K562 (cell line): Measurements from ENCODE around the gene CTPS1.

ENCODE experiments used
- ZNF197 ChIP-seq: fragments of 200-800 bp; sonication (Bioruptor generic); IDR thresholded peaks from 2 replicates; pipeline ENCODE4 v1.6.1; 2016; ENCODE audit warnings: low read depth, missing genetic modification characterization, missing compliant biosample characterization
- ZNF24 ChIP-seq: fragments of 450-650 bp; IDR thresholded peaks from 2 replicates; pipeline ENCODE4 v1.6.1; 2016
- TF ChIP-seq, protein P1 (sequence below), 2 experiments: fragments of 450-650 bp in 1 of 2; sonication (generic) in 1 of 2; formaldehyde crosslinking; conservative IDR thresholded peaks; 2 replicates each; pipeline versions ENCODE4 v1.4.0 to v1.8.1; 2020 to 2022; ENCODE audit warnings: mild to moderate bottlenecking in 1 of 2, missing genetic modification reagents in 1 of 2

DNA sequence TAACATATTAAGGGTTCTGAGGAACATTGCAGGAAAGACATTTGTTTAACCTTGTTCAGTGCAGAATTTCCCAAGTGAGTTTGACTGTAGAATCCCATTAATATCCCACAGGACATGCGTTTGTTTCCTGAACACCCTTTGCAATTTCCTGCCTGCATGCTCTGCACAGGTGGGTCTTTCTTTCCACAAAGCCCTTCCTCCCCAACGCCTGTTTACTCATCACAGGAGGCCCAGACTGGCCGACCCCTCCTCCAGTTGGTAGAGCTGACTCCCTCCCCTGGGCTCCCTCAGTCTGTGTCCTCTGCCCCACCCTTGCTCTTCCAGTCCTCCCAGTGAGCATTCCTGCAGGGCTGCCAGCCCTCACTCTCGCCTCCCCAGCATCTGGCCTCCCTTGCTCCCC, 47.5 kb upstream of the CTPS1 start:
- TF ChIP-seq ZNF24 (no peak), ZNF197 (CRISPR knock-in tag) (no peak)
- TF ChIP-seq, protein P1, sequence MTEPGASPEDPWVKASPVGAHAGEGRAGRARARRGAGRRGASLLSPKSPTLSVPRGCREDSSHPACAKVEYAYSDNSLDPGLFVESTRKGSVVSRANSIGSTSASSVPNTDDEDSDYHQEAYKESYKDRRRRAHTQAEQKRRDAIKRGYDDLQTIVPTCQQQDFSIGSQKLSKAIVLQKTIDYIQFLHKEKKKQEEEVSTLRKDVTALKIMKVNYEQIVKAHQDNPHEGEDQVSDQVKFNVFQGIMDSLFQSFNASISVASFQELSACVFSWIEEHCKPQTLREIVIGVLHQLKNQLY (CRISPR knock-in tag; conservative IDR thresholded peaks at IDR 0.05): no peak
